Psoas muscle (tissue), 8 donors: ENCODE results near the gene MYH7. TPM values are rescaled to one million over a fixed set of nuclear protein-coding genes. Genes with fewer than 3 reads are reported as not detected.

Experiments used
- ATAC-seq, 4 donors: fragments of 200-7000 bp; cut with Tn5 transposase; one replicate each; pipeline ENCODE4 v1.9.1; 2020; ENCODE audit warnings: moderate library complexity in 3 of 4, mild to moderate bottlenecking in 2 of 4
- DNase-seq, 2 donors: peaks; one replicate each; pipeline ENCODE4 v3.0.0-alpha.2; 2020
- H3K27ac ChIP-seq: fragments of 200-600 bp; one replicate; pipeline ENCODE4 v1.8.0; 2022
- H3K27me3 ChIP-seq, 3 donors: fragments of 200-600 bp in 1 of 3; one replicate each; pipeline versions ENCODE4 v1.6.1 to v1.8.0; 2013 to 2022; ENCODE audit warnings: low read length in 2 of 3, mild to moderate bottlenecking in 2 of 3, moderate library complexity in 1 of 3; ENCODE audit not compliant: insufficient read depth in 3 of 3
- H3K36me3 ChIP-seq, 2 donors: fragments of 200-600 bp in 1 of 2; one replicate each; pipeline versions ENCODE4 v1.6.1 to v1.8.0; 2013 to 2022; ENCODE audit warnings: low read depth in 1 of 2, mild to moderate bottlenecking in 1 of 2, moderate library complexity in 1 of 2; ENCODE audit not compliant: insufficient read depth in 1 of 2
- H3K4me1 ChIP-seq: fragments of 200-600 bp; one replicate; pipeline ENCODE4 v1.8.0; 2022
- H3K4me3 ChIP-seq: fragments of 200-600 bp; one replicate; pipeline ENCODE4 v1.8.0; 2022; ENCODE audit warnings: mild to moderate bottlenecking
- H3K9me3 ChIP-seq: fragments of 200-600 bp; one replicate; pipeline ENCODE4 v1.8.0; 2022
- WGBS, 3 donors: extraction: QIAGEN DNeasy Blood & Tissue Kit; methylation state at CpG; one replicate each; pipeline versions ENCODE4 v1.1.6 to v1.1.7; 2013; 5-methylcytosine and 5-hydroxymethylcytosine counted together
- intact Hi-C, 2 donors: fragments of 100-400 bp; cut with DNase I; formaldehyde crosslinking; loops; one replicate each; pipeline versions ENCODE4 v1.11.0 to v1.14.2; 2022
- polyA plus RNA-seq, 3 donors: library from polyadenylated mRNA; stranded (reverse); fragments of 200-250 nt; gene quantifications; one replicate each; pipeline ENCODE4 v1.2.3, GENCODE V29; 2013
- total RNA-seq, 4 donors: library from RNA; stranded (reverse); fragmentation: NEBNext Ultra II Directional in 2 of 4; extraction: Animal tissue kit (Norgen Biotek cat#: 25700) in 2 of 4; gene quantifications; one replicate each; pipeline versions ENCODE4 v1.2.1 to v1.2.4, GENCODE V29; 2021 to 2023
- TF ChIP-seq, protein P1 (sequence below): fragments of 200-600 bp; IDR thresholded peaks from one replicate; pipeline ENCODE4 v1.8.0; 2022; ENCODE audit warnings: antibody characterized with exemption
- donor health status: healthy with polysubstance abuse.
- donor health status: DM: no; HTN: no; CAD: no; lungs with moderate emphysema.
- donor health status: Bipolar disorder and iron deficiency.
- donor health status: healthy.
- donor health status: DM: yes; HTN: yes; CAD: no.
- donor health status: DM: no; HTN: no; CAD: no.
- donor health status: DM: no; HTN: no; CAD: no.
- donor health status: DM: yes; HTN: yes; CAD: no.

Gene MYH7
- total and polyA plus RNA-seq, 7 donors = 1,035 to 15,830 (median 4,588) TPM

DNA sequence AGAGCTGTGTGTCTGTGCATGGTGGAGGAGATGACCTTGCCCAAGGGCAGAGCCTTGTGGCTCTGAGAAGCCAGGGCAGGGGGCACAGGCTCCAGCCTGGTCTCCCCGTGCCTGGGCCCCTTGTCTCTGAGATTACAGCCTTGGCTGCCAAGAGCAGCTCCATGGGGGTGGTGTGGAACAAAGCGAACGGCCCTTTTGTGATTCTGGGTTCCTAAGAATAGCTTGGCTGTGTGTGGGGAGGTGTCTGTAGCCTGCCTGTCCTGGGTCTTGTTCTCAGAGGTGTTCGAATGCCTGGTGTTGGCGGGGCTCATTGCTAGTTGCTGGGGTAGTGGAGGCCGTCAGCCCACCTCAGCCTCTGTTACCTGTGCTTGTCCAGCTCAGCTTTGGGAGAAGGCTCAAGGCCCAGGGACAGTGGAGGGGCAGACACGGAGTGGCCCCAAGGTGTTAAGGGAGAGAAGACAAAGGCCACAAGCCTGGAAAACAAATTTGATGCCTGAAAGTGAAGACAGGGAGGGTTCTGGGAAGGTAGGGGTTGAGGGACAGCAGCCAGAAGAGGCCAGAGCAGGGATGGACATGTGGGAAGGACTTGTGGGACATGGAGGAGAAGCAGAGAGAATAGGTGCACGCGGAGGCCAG, 7.4 kb upstream of the MYH7 start:
- 45 to 56% (median 47%) methylated on average over 9 of the region's 9 CpGs for WGBS, 3 donors
- TF ChIP-seq, protein P1, sequence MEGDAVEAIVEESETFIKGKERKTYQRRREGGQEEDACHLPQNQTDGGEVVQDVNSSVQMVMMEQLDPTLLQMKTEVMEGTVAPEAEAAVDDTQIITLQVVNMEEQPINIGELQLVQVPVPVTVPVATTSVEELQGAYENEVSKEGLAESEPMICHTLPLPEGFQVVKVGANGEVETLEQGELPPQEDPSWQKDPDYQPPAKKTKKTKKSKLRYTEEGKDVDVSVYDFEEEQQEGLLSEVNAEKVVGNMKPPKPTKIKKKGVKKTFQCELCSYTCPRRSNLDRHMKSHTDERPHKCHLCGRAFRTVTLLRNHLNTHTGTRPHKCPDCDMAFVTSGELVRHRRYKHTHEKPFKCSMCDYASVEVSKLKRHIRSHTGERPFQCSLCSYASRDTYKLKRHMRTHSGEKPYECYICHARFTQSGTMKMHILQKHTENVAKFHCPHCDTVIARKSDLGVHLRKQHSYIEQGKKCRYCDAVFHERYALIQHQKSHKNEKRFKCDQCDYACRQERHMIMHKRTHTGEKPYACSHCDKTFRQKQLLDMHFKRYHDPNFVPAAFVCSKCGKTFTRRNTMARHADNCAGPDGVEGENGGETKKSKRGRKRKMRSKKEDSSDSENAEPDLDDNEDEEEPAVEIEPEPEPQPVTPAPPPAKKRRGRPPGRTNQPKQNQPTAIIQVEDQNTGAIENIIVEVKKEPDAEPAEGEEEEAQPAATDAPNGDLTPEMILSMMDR = no peak
- no peaks in the 10 kb centered on the region for H3K36me3 ChIP-seq
- DNase-seq (no peak), ATAC-seq (peak in 1 of 4 donors; percentile 11)
- H3K27ac ChIP-seq = peak overlapping the region; percentile 83
- H3K4me3 ChIP-seq = no peak overlapping the region
- peaks cover 19% of the 10 kb centered on the region for H3K4me1 ChIP-seq
- intact Hi-C loops = loop anchor here in 1 of 2 donors (5.0 kb wide), 1 partner anchor 36 kb away; the partner anchor contains the start of gene MYH6
- no peaks in the 10 kb centered on the region for H3K9me3 ChIP-seq
- H3K27me3 ChIP-seq = no peaks in the 10 kb centered on the region

DNA sequence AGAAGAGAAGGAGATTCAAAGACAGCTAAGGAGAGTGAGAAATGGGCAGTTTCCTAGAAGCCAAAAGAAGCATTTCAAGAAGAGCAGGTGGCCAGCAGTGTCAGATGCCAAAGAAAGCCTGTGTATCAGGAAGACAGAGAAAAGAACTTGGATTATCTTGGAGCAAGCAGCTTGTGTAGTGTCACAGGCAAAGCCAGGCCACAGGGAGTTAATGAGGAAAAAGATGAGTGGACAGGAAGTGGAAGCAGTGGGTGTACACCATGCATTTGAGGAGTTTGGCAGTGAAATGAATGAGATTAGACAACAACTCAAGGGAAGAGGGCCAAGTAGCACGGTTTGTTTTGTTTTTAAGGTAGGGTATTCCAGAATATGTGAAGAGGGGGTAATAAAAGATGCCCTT, 5.6 kb upstream of the MYH7 start:
- H3K36me3 ChIP-seq = no peaks in the 10 kb centered on the region
- TF ChIP-seq, protein P1 = no peak
- no peak for DNase-seq
- peaks cover 32% of the 10 kb centered on the region for H3K4me1 ChIP-seq
- WGBS, 3 donors = 0 to 6% (median 4%) methylated on average over 1 of the region's 1 CpG
- peak overlapping the region; percentile 83 for H3K27ac ChIP-seq
- H3K9me3 ChIP-seq = no peaks in the 10 kb centered on the region
- no peaks in the 10 kb centered on the region for H3K27me3 ChIP-seq
- intact Hi-C loops = loop anchor here in 1 of 2 donors (5.0 kb wide), 1 partner anchor 34 kb away; the partner anchor contains the start of gene MYH6
- ATAC-seq = no peak
- H3K4me3 ChIP-seq = no peak overlapping the region

DNA sequence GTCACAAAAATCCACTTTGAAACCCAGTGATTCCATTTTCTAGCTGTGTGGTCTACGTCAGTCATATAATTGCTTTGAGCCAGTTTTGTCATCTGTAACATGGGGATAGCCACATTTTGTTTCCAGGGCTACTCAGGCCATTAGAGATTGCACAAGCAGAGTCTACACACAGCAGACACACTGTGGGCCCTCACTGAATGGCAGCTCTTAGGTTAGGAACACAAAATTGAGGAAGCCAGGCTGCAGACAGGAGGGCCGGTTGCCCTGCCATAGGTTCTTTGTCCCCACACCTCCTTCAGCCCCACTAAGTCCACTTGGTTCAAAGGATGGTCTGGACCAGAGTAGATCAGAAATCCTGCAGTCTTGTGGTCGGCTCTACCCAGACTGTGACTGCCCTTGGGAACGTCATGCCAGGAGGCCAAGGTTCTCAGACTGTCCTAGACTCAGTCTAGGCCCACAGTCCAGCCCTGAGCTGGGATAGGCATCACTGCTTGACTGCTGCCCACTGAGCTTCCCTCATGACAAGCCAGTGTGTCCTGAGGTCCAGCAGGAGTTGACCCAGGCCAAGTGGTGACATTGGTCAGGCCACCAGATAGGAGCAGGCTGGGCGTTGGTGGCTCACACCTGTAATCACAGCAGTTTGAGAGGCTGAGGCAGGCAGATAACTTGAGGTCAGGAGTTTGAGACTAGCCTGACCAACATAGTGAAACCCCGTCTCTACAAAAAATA, 3.8 kb upstream of the MYH7 start:
- intact Hi-C loops = no loop called here
- no peak for DNase-seq
- H3K4me3 ChIP-seq = no peak overlapping the region
- TF ChIP-seq, protein P1 = no peak
- H3K27ac ChIP-seq = peak overlapping the region; percentile 83
- WGBS, 3 donors = 75 to 81% (median 75%) methylated on average over 6 of the region's 6 CpGs
- no peaks in the 10 kb centered on the region for H3K36me3 ChIP-seq
- no peak for ATAC-seq
- H3K9me3 ChIP-seq = no peaks in the 10 kb centered on the region
- H3K27me3 ChIP-seq = no peaks in the 10 kb centered on the region
- H3K4me1 ChIP-seq = peaks cover 34% of the 10 kb centered on the region

DNA sequence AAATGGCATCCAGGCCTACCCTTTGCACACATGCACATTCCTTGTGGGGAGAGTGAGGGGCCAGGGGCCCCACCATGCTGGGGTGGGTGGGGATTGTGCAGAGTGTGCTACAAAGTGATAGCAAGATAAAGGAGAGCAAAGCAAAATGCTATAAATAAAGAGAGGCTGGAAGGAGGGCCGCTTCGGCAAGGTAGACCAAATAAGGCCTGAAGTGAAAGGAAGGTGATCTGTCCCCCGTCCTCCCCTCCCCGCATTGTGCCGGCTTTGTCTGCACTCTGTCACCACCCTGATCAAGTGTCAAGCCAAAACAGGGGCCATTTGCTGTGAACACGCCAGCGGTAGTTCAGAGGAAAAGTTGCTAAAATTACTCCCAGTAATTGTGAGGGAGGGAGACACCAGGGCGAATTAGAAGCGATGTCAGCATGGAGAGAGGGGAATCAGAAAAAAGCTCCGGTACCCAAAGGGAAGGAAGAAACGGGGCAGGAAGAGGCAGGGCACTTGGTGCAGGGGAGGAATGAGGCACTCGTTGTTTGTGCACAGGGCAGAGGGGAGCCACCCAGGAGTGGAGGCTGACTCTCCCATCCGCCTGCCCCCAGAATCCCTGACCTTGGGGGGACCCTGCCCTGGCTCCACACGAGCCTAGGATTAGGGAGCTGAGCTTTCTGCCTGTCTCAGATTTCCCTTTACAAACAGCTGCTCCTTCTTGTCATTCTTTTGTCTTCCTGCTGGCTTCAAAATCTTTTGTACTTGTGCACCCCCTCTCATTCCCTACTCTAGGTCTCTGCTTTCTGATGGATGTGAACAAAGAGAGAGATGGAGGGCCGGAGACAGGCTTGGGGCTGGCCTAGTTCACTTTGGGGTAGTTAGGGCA, 2.9 kb upstream of the MYH7 start:
- Histone ChIP-seq H3K4me1 (peaks cover 30% of the 10 kb centered on the region), H3K27me3 (no peaks in the 10 kb centered on the region), H3K27ac (peak overlapping the region; percentile 83), H3K9me3 (no peaks in the 10 kb centered on the region), H3K4me3 (no peak overlapping the region), H3K36me3 (no peaks in the 10 kb centered on the region)
- intact Hi-C loops = no loop called here
- 15 to 24% (median 19%) methylated on average over 15 of the region's 15 CpGs for WGBS, 3 donors
- ATAC-seq (peak; percentile 56 to 75 (median 70)), DNase-seq (peak in 1 of 2 donors; percentile 45)
- TF ChIP-seq, protein P1 = no peak
